Stimulated activated CD8-positive, alpha-beta memory T cell treated with anti-CD3 and anti-CD28 coated beads, Interleukin-4, amount 100 ng/mL, for 1 hour (primary cell): ENCODE data around the gene PLXNB3.
"Not testable (repeated sequence)": the region's sequence is repeated elsewhere in the genome, so short reads cannot be mapped to it uniquely, and the experiment has no call there.

Experiments
- DNase-seq, 2 donors: peaks; one replicate each; pipeline ENCODE4 v3.0.0-alpha.2; 2020; ENCODE audit warnings: low read depth in 2 of 2, low spot score in 1 of 2

Gene PLXNB3

GRCh38 chrX:153806999-153807575 lies 43.0 kb downstream of the PLXNB3 start:
- no peak for DNase-seq

GRCh38 chrX:153807976-153808375 lies 43.9 kb downstream of the PLXNB3 start:
- DNase-seq, result no peak

- DNase-seq, result no peak
These were observed 48.2 kb downstream of the PLXNB3 start for GRCh38 chrX:153812220-153812619.

GRCh38 chrX:153813161-153813560 lies 49.1 kb downstream of the PLXNB3 start:
- DNase-seq, result no peak

GRCh38 chrX:153814591-153815315 lies 50.7 kb downstream of the PLXNB3 start:
- no peak for DNase-seq

GRCh38 chrX:153816831-153817690 lies 53.0 kb downstream of the PLXNB3 start:
- no peak for DNase-seq

- not testable (repeated sequence) for DNase-seq
These were observed 54.0 kb downstream of the PLXNB3 start for GRCh38 chrX:153818064-153818463.

- DNase-seq, result no peak
These were observed 54.7 kb downstream of the PLXNB3 start for GRCh38 chrX:153818571-153819383.

- DNase-seq, result no peak
These were observed 55.5 kb downstream of the PLXNB3 start for GRCh38 chrX:153819384-153820040.

DNA sequence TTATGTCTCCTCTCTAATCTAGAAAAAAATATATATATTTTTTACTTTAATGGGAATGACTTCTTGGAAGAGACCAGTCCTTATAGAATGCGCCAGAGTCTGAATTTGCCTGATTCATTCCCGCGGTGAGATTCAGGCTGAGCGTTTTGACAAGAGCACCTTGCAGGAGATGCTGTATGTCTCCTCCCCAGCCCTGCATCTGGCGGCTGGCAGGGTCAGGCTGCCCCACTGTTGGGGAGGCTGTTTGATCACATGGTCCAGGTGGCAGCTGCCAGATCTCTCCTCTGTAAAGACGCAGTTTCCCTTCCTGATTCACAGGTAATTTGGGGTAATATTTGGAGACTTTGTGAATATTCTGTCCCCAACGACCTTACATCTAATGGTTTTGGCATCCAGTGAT lies 56.6 kb downstream of the PLXNB3 start:
- DNase-seq, result no peak

DNA sequence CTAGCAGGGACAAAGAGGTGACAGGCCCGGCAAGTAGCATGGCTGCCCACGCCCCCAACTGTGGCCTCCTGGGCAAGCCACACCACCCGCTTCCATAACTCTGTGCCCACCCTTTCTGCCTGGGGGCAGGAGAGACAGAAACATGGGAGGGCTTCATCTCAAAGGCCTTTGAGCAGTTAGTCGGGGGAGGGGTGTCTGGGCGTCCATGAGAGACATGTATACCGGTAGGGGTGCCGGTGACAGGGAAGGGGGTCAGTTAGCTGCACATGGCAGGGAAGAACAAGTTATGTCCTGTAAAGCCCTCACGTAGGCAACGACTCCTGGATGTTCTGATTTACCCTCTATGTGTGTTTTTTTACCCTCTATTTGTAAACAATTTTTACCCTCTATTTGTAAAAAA lies 57.0 kb downstream of the PLXNB3 start:
- DNase-seq, result no peak

DNA sequence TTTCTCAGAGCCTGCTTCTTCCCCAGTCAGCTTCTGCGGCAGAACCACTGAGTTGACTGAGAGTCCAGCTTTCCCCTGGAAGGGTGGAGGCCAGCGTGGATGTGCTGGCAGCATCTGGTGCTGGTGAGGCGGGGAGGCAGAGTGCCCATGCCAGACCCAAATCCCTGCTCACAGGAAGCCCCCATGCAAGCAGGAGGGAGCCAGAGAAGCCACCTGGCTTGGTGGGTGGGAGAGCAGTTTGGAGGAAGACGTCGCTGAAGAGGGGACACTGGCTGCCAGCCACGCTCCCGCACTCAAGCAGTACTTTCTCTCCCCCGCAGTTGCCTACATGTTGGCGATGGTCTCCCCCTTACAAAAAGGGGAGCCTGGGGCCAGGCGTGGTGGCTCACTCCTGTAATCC lies 60.3 kb downstream of the PLXNB3 start:
- no peak for DNase-seq

- DNase-seq, result no peak
These were observed 61.0 kb downstream of the PLXNB3 start for GRCh38 chrX:153825042-153825441.
